Endothelial cell of umbilical vein (primary cell): ENCODE measurements around the gene ABLIM1. TPM values are rescaled to one million over a fixed set of nuclear protein-coding genes. Genes with fewer than 3 reads are reported as not detected.
A peak's percentile ranks its signal among the peaks of the same experiment; 100 is the strongest.

Source experiments
- BruUV-seq: library from RNA; stranded (reverse); fragments of 400-500 nt; replicated peaks from 2 replicates; lab custom pipeline; 2021; lab: Mats Ljungman, UMichigan
- CTCF ChIA-PET: fragments of 300-600, 350-600 bp; sonication (Branson Sonifier 250); formaldehyde crosslinking; loops from one replicate; lab custom pipeline; 2021; ENCODE audit warnings: antibody characterized with exemption, inconsistent platforms; lab: Charles Lee
- POLR2A ChIA-PET: fragments of 300-600, 350-600 bp; sonication (Branson Sonifier 250); formaldehyde crosslinking; loops from one replicate; lab custom pipeline; 2021; ENCODE audit warnings: antibody characterized with exemption, inconsistent platforms; lab: Charles Lee
- DNase-seq: peaks from one replicate; pipeline ENCODE4 v3.0.0-alpha.2; 2011; ENCODE audit warnings: low read depth, low spot score
- FAIRE-seq: peaks from 2 replicates; lab custom pipeline; 2011; peaks lifted over from hg19 to GRCh38; lab: Jason Lieb, UNC
- H2AFZ ChIP-seq: 2 replicates; pipeline ENCODE4 v1.6.0; 2012; ENCODE audit warnings: low read depth, low read length, control low read depth, inconsistent platforms
- H3K27ac ChIP-seq: 2 replicates; pipeline ENCODE4 v1.5.1; 2011; ENCODE audit warnings: low read depth, mild to moderate bottlenecking, control low read depth, low read length, moderate library complexity; ENCODE audit not compliant: insufficient read depth
- H3K27me3 ChIP-seq, 2 experiments: 2 replicates each; pipeline versions ENCODE4 v1.6.0 to v1.6.1; 2011; ENCODE audit warnings: low read length in 2 of 2, mixed read lengths in 1 of 2; ENCODE audit not compliant: control insufficient read depth in 2 of 2, insufficient read depth in 2 of 2
- H3K36me3 ChIP-seq, 2 experiments: 2 replicates in 1 of 2; 3 replicates in 1 of 2; pipeline ENCODE4 v1.5.1; 2011; ENCODE audit warnings: low read length in 2 of 2, mild to moderate bottlenecking in 1 of 2, moderate library complexity in 1 of 2; ENCODE audit not compliant: control insufficient read depth in 2 of 2, insufficient read depth in 2 of 2; ENCODE audit errors: extremely low read depth in 1 of 2
- H3K4me1 ChIP-seq: 3 replicates; pipeline ENCODE4 v1.5.1; 2011; ENCODE audit warnings: mild to moderate bottlenecking, low read length; ENCODE audit not compliant: control insufficient read depth, insufficient read depth; ENCODE audit errors: extremely low read depth
- H3K4me2 ChIP-seq: 2 replicates; pipeline ENCODE4 v1.6.1; 2011; ENCODE audit warnings: low read length, control low read depth, mixed read lengths; ENCODE audit not compliant: insufficient read depth
- H3K4me3 ChIP-seq, 3 experiments: fragments of 200-600 bp in 1 of 3; sonication (generic), shearing (Covaris generic) in 1 of 3; replicated peaks in 1 of 3; 2 replicates each; pipeline ENCODE4 v1.5.1; 2011 to 2016; ENCODE audit warnings: control low read depth in 3 of 3, low read length in 3 of 3, mild to moderate bottlenecking in 2 of 3, inconsistent platforms in 1 of 3, low read depth in 1 of 3, moderate library complexity in 1 of 3; ENCODE audit not compliant: insufficient read depth in 1 of 3
- H3K79me2 ChIP-seq: 2 replicates; pipeline ENCODE4 v1.6.0; 2012; ENCODE audit warnings: low read length, inconsistent platforms; ENCODE audit not compliant: control insufficient read depth, insufficient read depth
- H3K9ac ChIP-seq: replicated peaks from 2 replicates; pipeline ENCODE3; 2011; ENCODE audit warnings: low read length, control low read depth; ENCODE audit not compliant: insufficient read depth; ENCODE audit errors: extremely low read depth
- H3K9me1 ChIP-seq: replicated peaks from 3 replicates; pipeline ENCODE4 v1.6.0; 2011; ENCODE audit warnings: mild to moderate bottlenecking, low read length; ENCODE audit not compliant: control insufficient read depth, insufficient read depth; ENCODE audit errors: extremely low read depth
- H3K9me3 ChIP-seq: replicated peaks from 2 replicates; pipeline ENCODE4 v1.5.1; 2012; ENCODE audit warnings: low read length, inconsistent platforms; ENCODE audit not compliant: control insufficient read depth, insufficient read depth
- H4K20me1 ChIP-seq: replicated peaks from 2 replicates; pipeline ENCODE3; 2011; ENCODE audit warnings: mild to moderate bottlenecking, low read length; ENCODE audit not compliant: control insufficient read depth, insufficient read depth; ENCODE audit errors: extremely low read depth
- CTCF ChIP-seq, 2 donors: IDR thresholded peaks; 1 replicate in 1 of 2; 2 replicates in 1 of 2; pipeline ENCODE4 v1.5.1; 2011; ENCODE audit warnings: low read length in 2 of 2, mild to moderate bottlenecking in 2 of 2, moderate library complexity in 2 of 2, control low read depth in 1 of 2, inconsistent platforms in 1 of 2, low read depth in 1 of 2; ENCODE audit not compliant: insufficient read depth in 1 of 2; ENCODE audit errors: extremely low read depth in 1 of 2
- EZH2 ChIP-seq: IDR thresholded peaks from 2 replicates; pipeline ENCODE4 v1.6.1; 2012; ENCODE audit warnings: borderline replicate concordance, low read depth, mild to moderate bottlenecking, moderate library complexity, low read length, inconsistent platforms; ENCODE audit not compliant: severe bottlenecking
- FOS ChIP-seq: IDR thresholded peaks from 2 replicates; pipeline ENCODE4 v1.6.1; 2011; ENCODE audit warnings: mild to moderate bottlenecking, low read length, moderate library complexity, borderline replicate concordance; ENCODE audit not compliant: insufficient read depth
- GATA2 ChIP-seq: IDR thresholded peaks from 2 replicates; pipeline ENCODE4 v1.7.0; 2011; ENCODE audit warnings: low read depth, mild to moderate bottlenecking, moderate library complexity, mixed read lengths, low read length; ENCODE audit not compliant: insufficient read length, insufficient read depth
- JUN ChIP-seq: IDR thresholded peaks from 2 replicates; pipeline ENCODE4 v1.6.1; 2011; ENCODE audit warnings: borderline replicate concordance, low read depth; ENCODE audit not compliant: insufficient read length, insufficient read depth
- MAX ChIP-seq: IDR thresholded peaks from 2 replicates; pipeline ENCODE4 v1.6.1; 2011; ENCODE audit not compliant: insufficient read depth, insufficient read length
- MYC ChIP-seq: IDR thresholded peaks from one replicate; pipeline ENCODE4 v1.6.1; 2011; ENCODE audit warnings: mild to moderate bottlenecking, low read depth, low read length
- POLR2A ChIP-seq: IDR thresholded peaks from 2 replicates; pipeline ENCODE4 v1.6.1; 2012; ENCODE audit warnings: low read depth, mild to moderate bottlenecking, control low read depth, low read length
- POLR2AphosphoS5 ChIP-seq: IDR thresholded peaks from 2 replicates; pipeline ENCODE4 v1.6.1; 2012; ENCODE audit warnings: low read depth, mild to moderate bottlenecking, control low read depth, low read length, moderate library complexity; ENCODE audit not compliant: insufficient read depth
- dilution Hi-C: fragments of 300-500 bp; cut with MboI; formaldehyde crosslinking; loops from one replicate; pipeline ENCODE4 v1.15.0; 2019; ENCODE audit warnings: low sequenced_read_pairs; ENCODE audit not compliant: extremely low pct_ligation_motif_present
- intact Hi-C: fragments of 100-400 bp; cut with micrococcal nuclease; formaldehyde crosslinking; loops from one replicate; pipeline ENCODE4 v1.10.0; 2022
- polyA plus RNA-seq, 4 experiments: library from polyadenylated mRNA; depleted of rRNA in 3 of 4; stranded (reverse) in 3 of 4; unstranded in 1 of 4; fragments of >200 nt; gene quantifications; 2 replicates each; pipeline versions ENCODE4 v1.2.1 to v1.2.3, GENCODE V29; 2011 to 2012; ENCODE audit warnings: missing spikeins in 1 of 4
- total RNA-seq: library from RNA; stranded (reverse); gene quantifications from 2 replicates; pipeline ENCODE4 v1.2.3, GENCODE V29; 2021

ABLIM1 gene
- total and polyA plus RNA-seq, 2 donors (not counting 3 experiments of a cell fraction or from before 2014, with no cell fraction given), result 128 to 235 TPM

DNA sequence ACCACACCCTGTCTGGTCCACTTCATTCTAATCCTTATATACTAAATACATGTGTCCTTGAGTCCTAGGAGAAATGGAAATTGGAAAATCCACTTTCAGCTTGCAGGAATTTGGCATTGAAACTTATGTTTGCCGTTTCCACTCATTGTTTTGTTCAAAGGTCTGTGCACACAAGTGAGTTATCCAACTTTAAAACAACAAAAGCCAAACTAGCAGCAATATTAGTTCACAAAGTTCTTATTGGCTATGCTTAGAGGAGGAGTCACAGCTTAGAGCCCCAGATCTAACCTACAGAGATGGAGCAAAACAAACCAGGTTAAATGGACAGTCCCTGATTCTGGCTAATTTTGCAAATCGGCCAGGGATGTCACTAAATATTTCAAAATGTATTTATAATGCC lies 209.2 kb downstream of the ABLIM1 start:
- POLR2A ChIA-PET, result no interaction called here
- peak; percentile 75 for DNase-seq
- Histone ChIP-seq H3K79me2 (no peaks in the 10 kb centered on the region), H3K27me3 (no peaks in the 10 kb centered on the region), H2AFZ (no peak overlapping the region), H3K4me1 (peaks cover 13% of the 10 kb centered on the region), H3K36me3 (peaks cover 0 to 16% of the 10 kb centered on the region in 2 experiments), H3K9ac (no peak overlapping the region), H3K9me3 (no peaks in the 10 kb centered on the region), H4K20me1 (no peaks in the 10 kb centered on the region), H3K4me3 (no peak overlapping the region), H3K27ac (no peak overlapping the region), H3K9me1 (no peaks in the 10 kb centered on the region), H3K4me2 (no peak overlapping the region)
- TF ChIP-seq GATA2 (no peak), POLR2AphosphoS5 (no peak), POLR2A (no peak), MAX (no peak), FOS (no peak), EZH2 (no peak), MYC (no peak), CTCF (IDR thresholded peaks at IDR 0.05; ENCODE audit: extremely low read depth in 1 of 2, insufficient read depth in 1 of 2, low read depth in 1 of 2, low read length in 2 of 2) (no peak), JUN (no peak)
- CTCF ChIA-PET, result interaction anchor here (1.4 to 2.4 kb wide), 3 partner anchors 9 to 145 kb away, joined by 5 to 14 read pairs (median 10); no protein-coding TSS in a partner anchor
- dilution Hi-C loops (no loop called here), intact Hi-C loops (no loop called here)
- no peak for FAIRE-seq
- BruUV-seq, result no TSS peak
